Left kidney (tissue), 2 donors: ENCODE results near the gene APH1B. TPM values are rescaled to one million over a fixed set of nuclear protein-coding genes. Genes with fewer than 3 reads are reported as not detected.
"Not testable (repeated sequence)": the region's sequence is repeated elsewhere in the genome, so short reads cannot be mapped to it uniquely, and the experiment has no call there.

Source experiments
- DNase-seq: peaks from one replicate; pipeline ENCODE4 v3.0.0-alpha.2; 2013
- polyA plus RNA-seq: library from polyadenylated mRNA; unstranded; fragments of 120-200 nt; gene quantifications from one replicate; pipeline ENCODE4 v1.2.1, GENCODE V29; 2013; ENCODE audit not compliant: insufficient read length

APH1B gene
- polyA plus RNA-seq, 1 donor: 19.6 TPM

DNA sequence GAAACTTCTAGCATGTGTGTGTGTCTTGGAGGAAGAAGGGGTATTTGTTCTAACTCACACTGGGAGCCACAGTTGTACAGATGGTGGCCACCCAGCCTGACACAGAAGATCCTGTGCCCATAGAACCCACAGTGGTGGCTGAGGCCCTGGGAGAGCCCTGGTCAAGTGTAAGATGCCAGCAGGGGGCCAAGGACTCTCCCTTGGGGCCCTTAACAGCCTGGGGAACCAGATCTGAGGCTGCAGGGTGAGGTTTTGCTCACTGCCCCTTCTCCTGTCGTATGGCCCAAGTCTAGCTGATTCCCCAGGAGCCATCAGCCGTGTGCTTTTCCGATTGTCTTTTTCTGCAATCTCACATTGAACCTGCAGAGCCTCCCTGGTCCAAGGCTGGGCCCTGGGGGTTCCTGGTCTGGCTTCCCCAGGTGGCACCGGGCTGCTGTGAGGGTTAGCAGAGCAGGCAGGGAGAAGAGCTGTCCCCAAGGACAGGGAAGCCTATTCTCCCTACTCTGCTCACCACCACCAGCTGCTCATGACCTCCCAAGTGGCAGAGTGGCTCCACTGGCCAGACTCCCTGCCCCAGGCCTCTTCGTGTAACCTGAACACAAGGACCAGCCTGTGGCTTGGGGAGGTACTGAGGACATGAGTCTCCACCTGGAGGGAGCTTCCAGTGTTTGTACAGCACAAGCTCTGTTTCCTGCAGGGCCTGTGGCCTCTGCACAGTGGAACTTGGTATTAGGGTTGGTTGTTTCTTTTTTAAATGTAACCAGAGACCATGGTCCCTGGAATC is 52.4 kb downstream of the APH1B start:
- DNase-seq: no peak

GRCh38 chr15:63330926-63331325 is 53.5 kb downstream of the APH1B start:
- DNase-seq: no peak

DNA sequence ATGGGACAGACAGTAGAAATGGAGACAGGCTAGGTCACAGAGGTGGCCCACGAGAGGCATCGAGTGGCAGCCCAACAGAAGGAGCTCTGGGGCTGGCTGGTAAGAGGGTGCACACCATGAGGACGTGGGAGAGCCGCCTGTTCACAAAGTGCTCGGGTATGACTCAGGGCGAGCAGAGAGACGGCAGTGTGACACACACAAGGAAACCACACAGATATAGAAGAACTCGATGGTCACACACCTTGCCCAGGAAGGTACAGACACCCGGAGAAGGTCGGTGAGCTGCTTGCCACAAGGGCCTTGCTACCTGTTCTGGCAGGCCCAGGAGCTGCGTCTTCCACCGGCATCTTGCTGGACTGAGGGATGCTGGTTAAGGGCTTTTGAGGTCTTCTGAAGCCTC is 54.1 kb downstream of the APH1B start:
- no peak for DNase-seq

- DNase-seq: no peak
Observed at GRCh38 chr15:63332367-63333124, 55.1 kb downstream of the APH1B start.

- DNase-seq: no peak
Observed at GRCh38 chr15:63334821-63335220, 57.4 kb downstream of the APH1B start.

DNA sequence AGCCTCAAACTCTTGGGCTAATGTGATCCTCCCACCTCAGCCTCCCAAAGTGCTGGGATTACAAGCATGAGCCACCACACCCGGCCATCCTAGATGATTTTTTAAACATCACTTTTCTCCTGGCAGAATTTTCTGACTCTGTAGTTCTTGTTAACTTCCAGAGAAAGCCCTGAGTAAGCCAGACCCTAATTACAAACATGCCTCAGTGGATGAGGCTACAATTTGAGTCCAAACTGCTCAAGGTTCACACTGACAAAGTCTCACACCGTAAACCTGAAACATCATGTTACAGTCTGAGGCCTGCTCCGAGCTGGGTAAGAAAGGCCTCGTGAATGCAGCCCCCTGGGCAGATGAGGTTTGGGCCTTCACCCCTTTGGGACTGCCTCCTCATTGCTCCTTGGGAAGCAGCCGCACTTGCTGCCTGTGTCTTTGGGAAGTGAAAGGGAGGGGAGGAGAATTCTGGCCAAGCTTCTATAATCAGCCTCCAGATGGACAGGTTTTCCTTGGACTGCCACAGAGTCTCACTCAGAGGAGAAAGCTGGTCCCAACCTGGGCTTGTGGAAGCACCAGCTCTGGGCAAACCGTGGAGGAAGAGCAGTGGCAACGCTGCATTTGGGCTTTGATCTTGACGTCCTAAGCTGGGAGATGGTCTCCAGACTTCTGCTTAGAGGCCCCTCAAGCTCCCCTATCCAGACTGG is 58.3 kb downstream of the APH1B start:
- no peak for DNase-seq

DNA sequence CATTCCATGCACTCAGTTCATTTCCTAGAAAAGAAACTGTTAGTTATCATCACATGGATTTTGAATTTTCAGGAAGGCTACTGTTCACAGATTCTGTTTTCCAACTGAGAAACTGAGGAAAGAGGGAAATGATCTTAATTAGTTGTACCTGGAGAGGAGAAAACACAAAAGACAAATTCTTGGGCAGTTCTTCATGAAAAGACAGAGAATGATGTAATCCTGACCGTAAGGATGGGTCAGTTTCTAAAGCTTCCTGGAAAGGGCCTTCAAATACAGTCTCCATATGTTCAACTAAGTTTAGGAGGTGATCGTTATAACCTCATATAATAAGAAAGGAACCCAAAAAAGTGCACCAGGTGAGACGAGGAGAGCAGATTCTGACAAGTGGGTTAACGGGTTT is 59.6 kb downstream of the APH1B start:
- DNase-seq: no peak

DNA sequence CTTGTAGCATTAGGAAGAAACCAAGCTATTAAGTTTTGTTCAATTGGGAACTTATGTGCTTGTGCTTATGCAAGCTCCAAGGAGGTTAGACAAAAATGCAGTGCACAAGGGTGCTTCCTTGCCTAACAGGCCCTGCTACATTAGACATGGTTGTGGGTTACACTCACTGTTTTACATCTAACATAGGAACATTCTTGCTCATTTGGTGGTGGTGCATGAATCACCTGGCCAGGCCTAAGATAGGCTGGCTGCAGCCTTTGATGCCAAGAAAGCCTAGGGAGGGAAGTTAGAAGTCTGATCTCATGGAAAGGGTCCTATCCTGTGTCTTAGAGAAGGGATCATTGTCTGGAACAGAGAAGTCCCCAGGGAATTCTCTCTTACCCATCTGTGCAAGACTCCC is 60.8 kb downstream of the APH1B start:
- DNase-seq: no peak

GRCh38 chr15:63339006-63339766 is 61.8 kb downstream of the APH1B start:
- DNase-seq: no peak

DNA sequence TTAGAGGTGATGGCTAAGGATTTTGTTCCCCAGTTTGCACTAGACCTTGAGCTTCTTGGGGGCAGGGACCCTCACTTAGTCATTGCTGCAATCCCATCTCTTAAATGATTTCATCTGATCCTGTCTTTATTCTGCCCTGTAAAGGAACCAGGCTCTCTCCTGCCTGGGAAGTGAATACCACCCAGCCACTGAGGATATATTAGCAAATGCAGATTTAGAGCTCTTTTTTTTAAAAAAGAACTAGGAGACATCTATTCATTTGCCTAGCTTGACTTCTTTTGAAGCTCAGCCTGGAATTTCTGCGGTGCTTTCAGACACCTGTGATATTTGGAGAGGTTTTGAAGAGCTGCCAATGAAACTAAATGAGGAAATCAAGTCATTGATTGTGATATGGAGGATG is 62.4 kb downstream of the APH1B start:
- DNase-seq: no peak

GRCh38 chr15:63340353-63340752 is 62.9 kb downstream of the APH1B start:
- no peak for DNase-seq

- DNase-seq: no peak
Observed at GRCh38 chr15:63340878-63341277, 63.5 kb downstream of the APH1B start.

- no peak for DNase-seq
Observed at GRCh38 chr15:63341898-63342297, 64.5 kb downstream of the APH1B start.

- DNase-seq: not testable (repeated sequence)
Observed at GRCh38 chr15:63342996-63343562, 65.7 kb downstream of the APH1B start.

DNA sequence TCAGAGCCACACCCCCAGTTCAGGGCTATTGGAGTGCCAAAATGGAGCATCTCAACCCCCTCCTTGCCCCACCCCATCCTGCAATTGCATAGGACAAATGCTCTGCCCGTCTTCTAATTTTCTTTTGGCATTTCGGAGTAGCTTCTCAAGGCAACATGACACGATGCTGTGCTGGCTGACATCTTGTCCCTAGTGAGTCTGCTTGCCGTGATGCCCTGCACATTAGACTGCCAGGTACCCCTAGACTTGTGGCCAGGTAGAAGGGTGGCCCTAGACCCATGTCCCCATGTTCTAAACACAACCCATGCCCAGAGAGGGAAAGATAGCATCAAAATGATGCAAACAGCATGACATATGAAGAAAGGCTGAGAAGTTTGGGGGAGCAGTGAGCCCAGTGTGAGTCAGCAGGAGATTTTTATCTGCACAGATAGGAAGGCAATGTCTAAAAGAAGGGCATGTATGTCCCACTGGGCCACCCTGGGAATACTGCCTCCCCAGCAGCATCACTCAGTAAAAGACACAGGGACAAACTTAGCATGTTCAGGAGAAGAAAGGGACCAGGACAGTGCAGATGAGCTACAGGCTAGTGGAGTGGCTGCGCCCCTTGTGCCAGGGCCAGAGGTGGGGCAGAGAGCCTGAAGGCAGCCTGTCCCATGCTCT is 67.5 kb downstream of the APH1B start:
- no peak for DNase-seq

DNA sequence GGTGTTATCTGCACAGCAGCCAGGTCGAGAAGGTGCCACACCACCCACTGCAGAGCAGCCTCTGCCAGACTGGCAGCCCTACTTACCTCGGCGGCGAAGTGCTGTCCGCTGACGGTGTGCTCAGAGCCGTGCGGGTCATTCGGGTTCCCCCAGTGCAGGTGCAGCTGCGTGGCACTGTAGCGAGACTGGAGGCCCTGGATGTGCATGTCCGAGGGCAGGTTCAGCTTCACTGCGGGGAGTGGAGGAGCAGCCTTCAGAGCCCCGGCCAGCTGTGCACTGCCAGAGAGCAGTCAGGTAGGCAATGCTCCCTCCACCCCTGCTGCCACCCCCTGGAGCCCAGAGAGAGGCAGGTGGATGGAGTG is 68.0 kb downstream of the APH1B start:
- no peak for DNase-seq

- no peak for DNase-seq
Observed at GRCh38 chr15:63347074-63347857, 69.9 kb downstream of the APH1B start.

- DNase-seq: no peak
Observed at GRCh38 chr15:63348392-63348791, 71.0 kb downstream of the APH1B start.

GRCh38 chr15:63349156-63349555 is 71.8 kb downstream of the APH1B start:
- DNase-seq: no peak

DNA sequence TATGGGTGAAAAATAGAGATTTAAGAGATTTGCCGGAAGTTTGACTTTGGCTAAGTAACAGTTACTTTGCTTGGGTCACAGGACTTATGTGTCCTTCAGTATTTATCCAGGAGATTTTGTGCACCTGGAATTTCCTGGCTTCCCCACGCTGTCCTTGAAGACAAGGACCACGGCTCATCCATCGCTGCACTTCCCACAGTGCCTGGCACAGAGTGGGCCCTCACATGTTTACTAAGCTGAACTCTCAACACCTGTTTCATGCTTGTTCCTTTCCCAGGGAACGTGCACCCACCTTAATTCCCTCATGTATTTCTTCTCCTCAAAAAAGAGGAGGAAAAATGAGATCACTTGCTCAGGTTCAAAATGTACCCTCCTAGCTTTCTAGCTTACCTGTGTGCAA is 72.2 kb downstream of the APH1B start:
- DNase-seq: no peak

- no peak for DNase-seq
Observed at GRCh38 chr15:63350178-63350621, 72.8 kb downstream of the APH1B start.
